ENCODE data around the gene TFCP2L1. TPM values are rescaled to one million over a fixed set of nuclear protein-coding genes. Genes with fewer than 3 reads are reported as not detected.

Gene TFCP2L1
- total and polyA plus RNA-seq, 8 donors, result 2.0 to 7.7 (median 4.5) TPM

DNA sequence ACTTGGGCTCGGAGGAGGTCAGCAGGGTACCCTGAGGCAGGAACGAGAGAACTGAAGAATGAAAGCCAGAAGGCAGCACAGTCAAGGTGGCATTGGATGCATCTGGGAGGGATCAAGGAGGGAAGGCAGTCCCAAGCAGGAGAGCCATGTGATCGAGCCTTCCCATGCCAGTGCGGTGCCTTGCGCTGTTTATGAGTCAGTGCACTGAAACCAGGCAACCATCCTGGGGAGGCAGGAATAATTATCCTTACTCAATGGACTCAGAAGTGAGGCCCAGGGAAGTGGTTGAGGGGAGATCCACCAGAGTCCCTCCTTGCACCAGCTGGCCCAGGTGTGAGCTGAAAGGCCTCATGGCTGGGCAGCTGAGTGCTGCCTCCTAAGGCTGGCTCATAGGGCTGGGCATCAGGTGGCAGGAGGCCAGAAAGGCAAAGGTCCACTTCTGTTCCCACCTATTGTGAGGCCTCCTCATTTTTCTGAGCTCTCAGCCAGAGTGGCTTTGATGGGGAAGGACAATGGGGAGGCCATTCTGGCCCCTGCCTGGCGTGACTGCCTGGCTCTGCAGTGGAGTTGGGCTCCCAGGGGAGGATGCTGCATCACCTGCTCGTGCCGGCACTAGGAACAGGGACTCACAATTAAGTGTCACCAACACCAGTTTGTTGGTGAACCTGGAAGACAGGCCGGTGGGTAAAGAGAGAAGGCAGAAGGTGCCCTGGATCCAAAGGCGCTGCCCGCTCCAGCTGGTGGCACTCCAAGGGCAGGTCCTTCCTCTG is 82.3 kb downstream of the TFCP2L1 start:
- no peak overlapping the region for H3K4me3 ChIP-seq
- H3K27me3 ChIP-seq, result no peaks in the 10 kb centered on the region
- no peak for FAIRE-seq
- peak in 2 of 6 donors; percentile 35 to 38 for DNase-seq
- no peaks in the 10 kb centered on the region for H3K4me1 ChIP-seq
- TF ChIP-seq, protein P1, sequence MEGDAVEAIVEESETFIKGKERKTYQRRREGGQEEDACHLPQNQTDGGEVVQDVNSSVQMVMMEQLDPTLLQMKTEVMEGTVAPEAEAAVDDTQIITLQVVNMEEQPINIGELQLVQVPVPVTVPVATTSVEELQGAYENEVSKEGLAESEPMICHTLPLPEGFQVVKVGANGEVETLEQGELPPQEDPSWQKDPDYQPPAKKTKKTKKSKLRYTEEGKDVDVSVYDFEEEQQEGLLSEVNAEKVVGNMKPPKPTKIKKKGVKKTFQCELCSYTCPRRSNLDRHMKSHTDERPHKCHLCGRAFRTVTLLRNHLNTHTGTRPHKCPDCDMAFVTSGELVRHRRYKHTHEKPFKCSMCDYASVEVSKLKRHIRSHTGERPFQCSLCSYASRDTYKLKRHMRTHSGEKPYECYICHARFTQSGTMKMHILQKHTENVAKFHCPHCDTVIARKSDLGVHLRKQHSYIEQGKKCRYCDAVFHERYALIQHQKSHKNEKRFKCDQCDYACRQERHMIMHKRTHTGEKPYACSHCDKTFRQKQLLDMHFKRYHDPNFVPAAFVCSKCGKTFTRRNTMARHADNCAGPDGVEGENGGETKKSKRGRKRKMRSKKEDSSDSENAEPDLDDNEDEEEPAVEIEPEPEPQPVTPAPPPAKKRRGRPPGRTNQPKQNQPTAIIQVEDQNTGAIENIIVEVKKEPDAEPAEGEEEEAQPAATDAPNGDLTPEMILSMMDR (IDR thresholded peaks at IDR 0.05), result no peak
- no peaks in the 10 kb centered on the region for H3K36me3 ChIP-seq
- 93 to 97% methylated on average over 11 of the region's 11 CpGs for WGBS, 2 donors
- H3K9me3 ChIP-seq, result no peaks in the 10 kb centered on the region
- no peak for ATAC-seq
- H3K27ac ChIP-seq, result no peak overlapping the region
- intact Hi-C loops (cut with DNase I), result no loop called here

DNA sequence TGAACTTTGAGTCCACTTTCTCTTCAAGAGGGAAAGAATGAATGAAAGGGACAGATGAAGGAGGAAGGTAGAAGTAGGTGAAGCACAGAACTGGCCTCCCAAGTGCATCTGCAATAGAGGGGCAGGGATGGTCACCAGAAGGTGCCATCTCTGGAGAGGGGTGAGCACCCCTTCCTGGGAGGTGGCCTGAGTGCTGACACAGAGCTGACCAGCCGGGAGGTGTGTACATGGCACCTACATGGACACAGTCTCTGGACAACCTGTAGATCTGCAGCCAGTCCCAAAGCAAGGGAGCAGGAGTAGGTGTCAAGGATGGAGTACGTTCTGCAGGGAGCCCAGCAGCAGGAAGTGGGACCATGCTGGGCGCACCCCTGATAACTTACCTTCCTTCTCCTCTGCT is 83.2 kb downstream of the TFCP2L1 start:
- FAIRE-seq, result no peak
- TF ChIP-seq, protein P1 (IDR thresholded peaks at IDR 0.05), result no peak
- H3K27me3 ChIP-seq, result no peaks in the 10 kb centered on the region
- intact Hi-C loops (cut with DNase I), result no loop called here
- DNase-seq, result peak in 2 of 6 donors; percentile 24 to 26
- no peaks in the 10 kb centered on the region for H3K36me3 ChIP-seq
- no peaks in the 10 kb centered on the region for H3K9me3 ChIP-seq
- no peak for ATAC-seq
- H3K4me1 ChIP-seq, result no peaks in the 10 kb centered on the region
- no peak overlapping the region for H3K27ac ChIP-seq
- H3K4me3 ChIP-seq, result no peak overlapping the region
- WGBS, 2 donors, result 90 to 92% methylated on average over 3 of the region's 3 CpGs

DNA sequence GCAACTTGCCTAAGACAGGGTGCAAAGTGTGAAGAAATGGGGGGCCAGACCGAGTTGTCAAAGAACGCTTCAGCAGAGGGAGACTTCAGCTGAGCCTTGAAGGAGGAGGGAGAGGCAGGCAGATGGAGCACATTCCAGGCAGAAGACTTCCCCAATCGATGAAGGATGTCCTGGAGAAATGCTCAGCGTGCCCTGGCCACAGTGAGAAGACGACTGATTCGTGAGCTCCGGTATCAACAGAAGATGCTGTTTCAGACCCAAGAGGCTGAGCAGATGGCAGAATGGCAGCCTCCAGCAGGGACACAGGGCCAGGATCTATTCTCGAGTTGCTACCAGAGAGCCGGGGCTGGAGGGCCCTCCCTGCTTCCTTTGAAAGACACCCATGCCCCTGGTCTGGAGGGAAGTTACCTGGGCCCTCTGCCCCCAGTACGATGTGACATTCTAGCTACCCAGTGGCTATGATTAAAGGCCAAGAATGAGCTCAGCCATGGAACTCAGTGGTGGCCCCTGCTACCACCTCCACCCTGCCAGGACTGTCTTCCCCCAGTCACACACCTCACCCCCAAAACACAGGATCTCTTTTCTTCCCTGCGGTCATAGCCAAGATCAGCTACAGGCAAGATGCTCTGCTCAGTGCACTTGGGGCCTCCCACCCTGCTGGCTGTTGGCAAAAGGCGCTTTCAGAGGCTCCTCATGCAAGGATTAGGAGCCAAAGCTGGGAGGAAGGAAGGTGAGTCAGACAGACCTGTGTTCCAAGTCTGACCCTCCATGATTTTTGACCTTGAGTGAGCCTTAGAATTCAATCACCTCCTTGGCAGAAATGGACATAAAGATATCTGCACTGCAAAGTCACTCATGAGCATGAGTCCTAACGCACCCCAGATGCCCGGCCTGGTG is 84.3 kb downstream of the TFCP2L1 start:
- Histone ChIP-seq H3K27me3 (no peaks in the 10 kb centered on the region), H3K27ac (no peak overlapping the region), H3K36me3 (no peaks in the 10 kb centered on the region), H3K4me3 (no peak overlapping the region), H3K4me1 (no peaks in the 10 kb centered on the region), H3K9me3 (no peaks in the 10 kb centered on the region)
- DNase-seq (peak in 1 of 6 donors; percentile 22), ATAC-seq (no peak), FAIRE-seq (no peak)
- intact Hi-C loops (cut with DNase I), result no loop called here
- TF ChIP-seq, protein P1 (IDR thresholded peaks at IDR 0.05), result no peak
- WGBS, 2 donors, result 90 to 94% methylated on average over 14 of the region's 14 CpGs

DNA sequence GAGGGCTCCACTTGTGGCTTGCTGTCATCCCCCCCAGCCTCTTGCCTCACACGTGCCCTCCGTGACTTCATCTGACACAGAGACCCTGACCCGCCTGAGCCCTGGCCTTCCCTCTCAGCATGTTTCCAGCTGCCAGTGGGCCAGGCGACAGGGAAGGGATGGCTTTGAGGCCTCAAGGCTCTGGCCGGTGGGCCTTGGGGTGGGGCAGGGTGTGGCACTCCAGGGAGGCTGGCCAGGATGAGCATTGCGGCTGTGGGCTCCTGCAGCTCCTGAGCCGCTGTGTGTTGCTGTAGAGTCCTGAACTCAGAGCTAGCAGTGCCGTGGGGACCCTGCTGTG is 85.0 kb downstream of the TFCP2L1 start:
- intact Hi-C loops (cut with DNase I), result no loop called here
- ATAC-seq (no peak), FAIRE-seq (no peak), DNase-seq (peak in 2 of 6 donors; percentile 44 to 48)
- Histone ChIP-seq H3K27ac (no peak overlapping the region), H3K4me1 (no peaks in the 10 kb centered on the region), H3K36me3 (no peaks in the 10 kb centered on the region), H3K27me3 (no peaks in the 10 kb centered on the region), H3K9me3 (no peaks in the 10 kb centered on the region), H3K4me3 (no peak overlapping the region)
- TF ChIP-seq, protein P1 (IDR thresholded peaks at IDR 0.05), result no peak
- WGBS, 2 donors, result 89 to 92% methylated on average over 8 of the region's 8 CpGs

All from pancreas (tissue), 10 donors.